T-helper 2 cell treated with Interferon-gamma antibody and Interleukin-4, amounts not matched to agents 5 μg/mL and 100 μg/mL, for 36 hours (primary cell): ENCODE results near the gene UBXN11.
"Not testable (repeated sequence)": the region's sequence is repeated elsewhere in the genome, so short reads cannot be mapped to it uniquely, and the experiment has no call there.

ENCODE experiments used
- DNase-seq: peaks from one replicate; pipeline ENCODE4 v3.0.0; 2021; ENCODE audit warnings: low spot score
- H3K27ac Mint-ChIP-seq: one replicate; pipeline ENCODE4 v1.8.0; 2021; ENCODE audit warnings: mild to moderate bottlenecking, mixed read lengths
- H3K27me3 Mint-ChIP-seq: one replicate; pipeline ENCODE4 v1.8.0; 2021; ENCODE audit warnings: low read depth, mixed read lengths
- H3K36me3 Mint-ChIP-seq: one replicate; pipeline ENCODE4 v1.8.0; 2021; ENCODE audit warnings: low read depth, mixed read lengths
- H3K4me1 Mint-ChIP-seq: one replicate; pipeline ENCODE4 v1.8.0; 2021; ENCODE audit warnings: low read depth, mixed read lengths
- H3K4me3 Mint-ChIP-seq: one replicate; pipeline ENCODE4 v1.8.0; 2022; ENCODE audit warnings: mild to moderate bottlenecking, moderate library complexity, mixed read lengths
- H3K9me3 Mint-ChIP-seq: one replicate; pipeline ENCODE4 v1.8.0; 2021; ENCODE audit warnings: mixed read lengths

UBXN11 gene

DNA sequence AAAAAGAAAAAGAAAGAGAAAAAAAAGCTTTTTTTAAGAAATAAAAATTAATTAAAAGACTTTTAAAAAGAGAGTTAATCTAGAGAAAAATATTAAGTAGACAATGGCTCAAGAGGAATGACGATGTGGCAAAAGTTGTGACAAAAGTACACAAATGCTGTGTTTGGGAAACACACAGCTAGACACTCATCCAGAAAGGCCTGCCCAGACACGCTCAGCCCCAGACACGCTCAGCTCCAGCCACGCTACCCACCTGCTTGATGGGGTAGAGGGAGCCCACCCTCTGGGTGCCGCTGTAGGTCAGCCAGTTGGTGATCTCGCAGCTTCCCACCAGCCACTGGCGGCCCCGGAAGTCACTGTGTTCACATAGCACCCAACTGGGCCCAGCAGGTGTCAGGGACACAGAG lies 21.5 kb upstream of the UBXN11 start:
- no peak for DNase-seq
- Mint-ChIP-seq H3K27me3 (peaks cover 4% of the 10 kb centered on the region), H3K4me1 (peaks cover 1% of the 10 kb centered on the region), H3K36me3 (peaks cover 13% of the 10 kb centered on the region), H3K4me3 (no peak overlapping the region), H3K9me3 (no peaks in the 10 kb centered on the region), H3K27ac (no peak overlapping the region)

DNA sequence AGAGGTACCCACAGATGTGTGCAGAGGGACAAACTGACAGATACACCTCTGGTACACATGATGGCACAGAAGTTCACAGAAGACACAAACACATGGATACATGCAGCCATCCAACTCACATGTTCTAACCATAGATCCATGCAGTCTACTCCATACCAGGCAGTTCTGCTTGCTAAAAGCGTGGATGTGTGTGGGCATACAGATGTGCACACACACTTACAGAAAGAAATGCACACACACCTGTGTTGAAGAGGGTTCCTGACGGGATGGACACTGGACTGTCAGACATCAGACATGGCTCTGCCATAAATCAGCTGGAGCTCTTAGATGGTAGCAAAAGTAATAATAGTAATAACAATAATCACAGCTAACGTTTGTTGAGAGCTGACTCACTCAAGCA lies 18.1 kb upstream of the UBXN11 start:
- no peak for DNase-seq
- Mint-ChIP-seq H3K4me3 (no peak overlapping the region), H3K36me3 (peaks cover 39% of the 10 kb centered on the region), H3K27me3 (no peaks in the 10 kb centered on the region), H3K4me1 (peaks cover 18% of the 10 kb centered on the region), H3K9me3 (no peaks in the 10 kb centered on the region), H3K27ac (peak overlapping the region; percentile 17)

DNA sequence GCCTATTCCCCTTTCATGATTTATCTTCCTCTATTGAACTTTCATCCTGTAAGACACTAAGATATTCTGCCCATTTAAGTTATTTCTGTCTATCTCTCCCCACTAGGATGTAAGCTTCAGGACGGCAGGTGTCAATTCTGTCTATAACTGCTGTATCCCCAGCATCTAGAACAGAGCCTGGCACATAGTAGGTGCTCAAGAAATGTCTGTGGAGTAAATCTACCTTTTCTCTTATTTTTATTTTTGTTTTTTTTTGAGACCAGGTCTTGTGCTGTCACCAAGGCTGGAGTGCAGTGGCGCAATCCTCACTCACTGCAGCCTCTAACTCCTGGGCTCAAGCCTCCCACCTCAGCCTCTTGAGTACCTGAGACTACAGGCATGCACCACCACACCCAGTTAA lies 16.9 kb upstream of the UBXN11 start:
- H3K27me3 Mint-ChIP-seq, result no peaks in the 10 kb centered on the region
- peaks cover 20% of the 10 kb centered on the region for H3K4me1 Mint-ChIP-seq
- no peak overlapping the region for H3K4me3 Mint-ChIP-seq
- H3K9me3 Mint-ChIP-seq, result no peaks in the 10 kb centered on the region
- peaks cover 51% of the 10 kb centered on the region for H3K36me3 Mint-ChIP-seq
- DNase-seq, result no peak
- H3K27ac Mint-ChIP-seq, result no peak overlapping the region

DNA sequence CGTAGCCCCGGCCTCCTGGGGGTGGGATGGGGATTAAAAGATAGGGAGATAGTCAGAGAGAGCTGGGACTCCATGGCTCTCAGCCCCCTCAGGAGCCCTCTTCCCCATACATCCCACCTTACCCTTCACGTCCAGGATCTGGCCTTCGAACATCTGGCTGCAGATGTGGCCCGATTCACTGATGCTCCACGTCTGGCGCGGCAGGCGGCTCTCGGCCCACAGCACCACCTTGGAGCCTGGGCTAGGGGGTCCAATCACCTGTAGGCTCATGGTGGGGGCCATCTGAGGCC lies 15.6 kb upstream of the UBXN11 start:
- Mint-ChIP-seq H3K4me1 (peaks cover 29% of the 10 kb centered on the region), H3K27ac (no peak overlapping the region)

DNA sequence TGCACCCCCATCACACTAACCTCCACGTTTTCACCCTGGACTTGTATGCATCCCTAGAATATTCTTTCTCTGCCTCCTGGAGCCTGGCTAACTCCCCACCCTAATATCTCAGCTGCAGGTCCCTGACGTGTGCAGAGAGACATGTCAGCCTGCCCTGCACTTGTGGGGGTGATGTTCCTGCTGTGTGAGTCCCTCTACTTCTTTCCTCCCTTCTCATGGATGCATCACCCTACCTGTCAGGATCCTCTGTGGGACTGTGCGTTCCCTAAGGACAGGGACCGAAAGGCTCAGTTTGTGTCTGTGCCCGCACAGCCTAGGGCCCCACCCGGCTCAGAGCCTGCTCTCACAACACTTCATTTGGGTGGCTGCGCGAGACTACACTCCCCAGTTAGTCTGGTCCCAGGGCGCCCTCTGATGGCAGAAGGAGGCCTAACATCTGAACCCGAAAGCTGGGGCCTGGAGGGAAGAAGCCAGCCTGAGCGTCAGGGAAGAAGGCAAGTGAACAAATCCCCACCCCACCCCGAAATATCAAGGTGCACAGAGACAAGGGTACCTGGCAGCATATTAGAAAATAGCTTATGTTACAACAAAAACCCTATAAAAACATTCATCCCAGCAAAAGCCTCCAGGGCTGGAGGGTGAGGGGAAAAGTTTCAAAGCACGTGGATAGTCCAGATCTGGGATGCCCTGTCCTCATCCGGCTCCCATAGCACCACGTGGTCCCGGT lies 15.0 kb upstream of the UBXN11 start:
- H3K27me3 Mint-ChIP-seq, result no peaks in the 10 kb centered on the region
- DNase-seq, result peak; percentile 86
- H3K36me3 Mint-ChIP-seq, result peaks cover 59% of the 10 kb centered on the region
- H3K4me3 Mint-ChIP-seq, result peak overlapping the region; percentile 89
- H3K4me1 Mint-ChIP-seq, result peaks cover 32% of the 10 kb centered on the region
- H3K9me3 Mint-ChIP-seq, result no peaks in the 10 kb centered on the region
- H3K27ac Mint-ChIP-seq, result peak overlapping the region; percentile 96

More for the DNA sequence above, 15.6 kb upstream of the UBXN11 start:
- H3K36me3 Mint-ChIP-seq, result peaks cover 59% of the 10 kb centered on the region
- no peaks in the 10 kb centered on the region for H3K9me3 Mint-ChIP-seq
- no peak overlapping the region for H3K4me3 Mint-ChIP-seq
- H3K27me3 Mint-ChIP-seq, result no peaks in the 10 kb centered on the region
- DNase-seq, result no peak

DNA sequence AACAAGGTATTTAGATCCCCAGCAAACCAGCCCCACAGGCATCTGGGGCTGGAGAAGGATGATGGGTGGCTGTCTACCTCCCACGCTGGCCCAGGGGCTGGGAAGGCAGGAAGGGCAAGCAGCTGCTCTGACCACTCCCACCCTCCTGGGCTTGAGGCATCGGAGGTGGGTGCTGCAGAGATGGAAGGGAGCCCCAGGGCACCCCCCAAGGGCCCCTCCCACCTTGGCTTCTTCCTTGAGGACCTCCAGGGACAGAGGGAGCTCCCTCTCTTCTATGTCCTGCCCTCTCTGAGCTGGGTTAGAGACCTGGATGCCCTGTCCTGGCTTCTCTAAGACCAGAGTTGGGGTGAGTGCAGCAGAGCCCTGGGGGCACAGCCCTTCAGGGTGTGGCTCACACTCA lies 14.5 kb upstream of the UBXN11 start:
- H3K27ac Mint-ChIP-seq, result peak overlapping the region; percentile 96
- H3K36me3 Mint-ChIP-seq, result peaks cover 59% of the 10 kb centered on the region
- H3K4me1 Mint-ChIP-seq, result peaks cover 37% of the 10 kb centered on the region
- DNase-seq, result no peak
- H3K4me3 Mint-ChIP-seq, result peak overlapping the region; percentile 92
- no peaks in the 10 kb centered on the region for H3K27me3 Mint-ChIP-seq
- H3K9me3 Mint-ChIP-seq, result no peaks in the 10 kb centered on the region

DNA sequence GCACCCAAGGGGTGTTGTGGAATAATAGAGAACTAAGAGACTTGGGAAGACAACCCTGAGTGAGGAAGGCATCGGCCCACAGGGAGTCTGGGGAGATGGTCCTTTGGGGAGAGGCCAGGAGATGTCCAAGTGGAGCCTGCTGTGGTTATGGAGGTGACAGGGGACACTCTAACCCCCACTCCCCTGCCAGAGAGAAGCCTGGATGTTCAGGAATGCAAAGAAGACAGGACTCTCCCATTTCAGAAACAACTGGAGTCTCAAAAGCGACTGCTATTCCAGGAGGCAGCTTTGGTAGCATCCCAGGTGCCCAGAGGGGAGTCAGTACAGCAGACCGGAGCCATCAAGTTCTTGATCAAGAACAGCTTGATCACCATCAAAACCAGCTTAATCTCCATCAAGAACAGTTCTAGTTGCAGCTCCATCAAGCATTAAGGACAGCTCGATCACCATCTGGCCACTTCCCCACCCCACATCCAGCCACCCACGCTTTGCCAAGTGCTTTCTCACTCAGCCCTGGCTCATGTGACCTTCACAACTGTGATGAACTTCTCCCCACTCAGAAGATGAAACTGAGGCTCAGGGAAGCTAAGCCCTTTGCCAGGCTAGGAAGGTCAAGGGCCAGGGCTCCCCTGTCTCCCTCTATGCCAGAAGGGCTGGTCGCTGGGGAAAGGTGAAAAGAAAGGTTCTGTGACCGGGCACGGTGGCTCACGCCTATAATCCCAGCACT lies 12.1 kb upstream of the UBXN11 start:
- no peaks in the 10 kb centered on the region for H3K9me3 Mint-ChIP-seq
- peak; percentile 73 for DNase-seq
- H3K27ac Mint-ChIP-seq, result peak overlapping the region; percentile 75
- peak overlapping the region; percentile 92 for H3K4me3 Mint-ChIP-seq
- peaks cover 50% of the 10 kb centered on the region for H3K36me3 Mint-ChIP-seq
- H3K4me1 Mint-ChIP-seq, result peaks cover 56% of the 10 kb centered on the region
- no peaks in the 10 kb centered on the region for H3K27me3 Mint-ChIP-seq

DNA sequence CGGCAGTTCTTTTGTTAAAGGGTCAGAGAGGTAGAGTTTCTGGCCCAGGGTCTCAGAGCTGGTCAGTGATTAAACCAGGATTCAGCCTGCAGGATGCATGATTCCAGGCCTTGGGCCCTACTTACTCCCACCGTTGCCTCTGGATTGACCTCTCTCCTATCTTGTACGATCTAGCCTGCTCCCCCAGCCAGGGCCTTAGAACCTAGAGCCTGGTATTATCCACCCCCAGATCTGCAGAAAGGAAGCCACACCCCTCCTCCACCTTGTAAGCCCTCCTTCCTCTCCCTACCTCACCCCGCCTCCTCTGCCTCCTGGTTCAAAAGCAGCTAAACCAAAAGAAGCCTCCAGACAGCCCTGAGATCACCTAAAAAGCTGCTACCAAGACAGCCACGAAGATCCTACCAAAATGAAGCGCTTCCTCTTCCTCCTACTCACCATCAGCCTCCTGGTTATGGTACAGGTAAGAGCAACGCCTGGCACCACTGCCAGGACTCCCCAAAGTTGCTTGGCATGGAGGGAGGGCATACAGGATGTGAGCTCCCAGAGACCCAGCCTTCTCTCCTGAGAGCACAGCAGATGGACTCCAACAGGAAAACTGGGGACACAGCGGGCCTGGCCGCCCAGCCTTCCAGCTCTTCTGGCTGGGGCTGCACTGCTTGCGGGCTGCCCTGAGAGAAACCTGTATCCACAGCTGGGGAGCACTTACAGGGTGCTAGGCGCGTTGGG lies 11.3 kb upstream of the UBXN11 start, which contains the start of gene CD52:
CD52 (plus strand) TSS at position 347 of the 726 bp plus-strand sequence; CDS start at position 407, 60 bp downstream.
- Mint-ChIP-seq H3K27ac (peak within 1 kb of the TSS; percentile 75), H3K9me3 (no peaks in the 10 kb centered on the region), H3K36me3 (peaks cover 44% of the 10 kb centered on the region), H3K27me3 (no peaks in the 10 kb centered on the region), H3K4me3 (peak within 1 kb of the TSS; percentile 92), H3K4me1 (peaks cover 58% of the 10 kb centered on the region)
- DNase-seq, result peak; percentile 68

DNA sequence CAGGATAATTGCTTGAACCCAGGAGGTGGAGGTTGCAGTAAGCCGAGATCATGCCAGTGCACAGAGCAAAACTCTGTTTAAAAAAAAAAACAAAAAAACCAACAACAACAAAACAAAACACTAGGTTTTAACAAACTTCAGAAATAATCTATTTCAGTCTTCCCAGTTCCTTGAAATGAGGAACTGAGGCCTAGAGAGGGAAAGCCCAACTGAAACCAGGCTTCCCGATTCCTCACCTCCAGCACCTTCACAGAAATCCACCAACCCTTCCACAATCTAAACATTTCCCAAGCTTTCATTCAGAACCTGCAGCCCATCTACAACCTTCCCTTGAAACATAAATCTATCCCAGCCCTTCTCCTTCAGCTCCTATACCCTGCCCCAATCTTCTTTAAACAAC lies 10.7 kb upstream of the UBXN11 start:
- peaks cover 52% of the 10 kb centered on the region for H3K4me1 Mint-ChIP-seq
- DNase-seq, result no peak

DNA sequence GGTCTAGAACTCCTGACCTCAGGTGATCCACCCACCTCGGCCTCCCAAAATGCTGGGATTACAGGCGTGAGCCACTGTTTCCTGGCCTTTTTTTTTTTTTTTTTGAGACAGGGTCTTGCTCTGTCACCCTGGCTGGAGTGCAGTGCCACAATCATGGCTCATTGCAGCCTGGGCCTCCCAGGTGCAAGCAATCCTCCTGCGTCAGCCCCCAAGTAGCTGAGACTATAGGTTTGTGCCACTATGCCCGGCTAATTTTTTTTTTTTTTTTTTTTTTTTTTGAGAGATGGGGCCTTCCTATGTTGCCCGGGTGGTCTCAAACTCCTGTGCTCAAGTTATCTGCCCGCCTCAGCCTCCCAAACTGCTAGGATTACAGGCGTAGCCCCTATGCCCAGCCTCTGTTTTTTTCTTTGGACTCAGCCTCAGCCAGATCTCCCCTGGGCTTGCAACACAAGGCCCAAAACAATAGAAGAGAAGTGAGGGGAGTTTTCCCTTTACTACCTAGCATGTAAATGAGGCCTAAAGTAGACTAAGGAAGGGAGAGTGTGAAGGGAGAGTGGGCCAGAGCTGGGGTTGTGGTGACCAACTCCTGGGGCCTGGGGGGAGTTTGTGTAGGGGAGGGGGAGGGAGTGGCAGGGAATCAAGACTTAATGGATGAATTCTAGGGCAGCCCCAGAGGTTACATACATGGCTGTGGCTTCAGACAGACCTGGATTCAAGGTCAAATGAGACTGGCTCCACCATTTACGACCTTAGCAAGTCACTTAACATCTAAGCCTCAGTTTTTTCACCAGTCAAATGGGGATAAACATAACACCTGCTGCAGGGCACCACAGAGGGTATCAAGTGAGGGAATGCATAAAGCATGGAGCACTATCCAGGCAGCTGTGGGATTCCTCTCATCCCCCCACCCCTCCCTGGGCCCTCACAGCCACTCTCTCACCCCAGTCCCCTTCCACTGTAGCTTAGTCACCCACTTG lies 9.7 kb upstream of the UBXN11 start:
- peaks cover 52% of the 10 kb centered on the region for H3K4me1 Mint-ChIP-seq
- peak overlapping the region; percentile 88 for H3K27ac Mint-ChIP-seq
- peaks cover 32% of the 10 kb centered on the region for H3K36me3 Mint-ChIP-seq
- no peaks in the 10 kb centered on the region for H3K27me3 Mint-ChIP-seq
- peak overlapping the region; percentile 92 for H3K4me3 Mint-ChIP-seq
- no peaks in the 10 kb centered on the region for H3K9me3 Mint-ChIP-seq
- DNase-seq, result no peak

More for the DNA sequence above, 10.7 kb upstream of the UBXN11 start:
- Mint-ChIP-seq H3K9me3 (no peaks in the 10 kb centered on the region), H3K36me3 (peaks cover 39% of the 10 kb centered on the region), H3K4me3 (peak overlapping the region; percentile 92), H3K27ac (peak overlapping the region; percentile 75), H3K27me3 (no peaks in the 10 kb centered on the region)

DNA sequence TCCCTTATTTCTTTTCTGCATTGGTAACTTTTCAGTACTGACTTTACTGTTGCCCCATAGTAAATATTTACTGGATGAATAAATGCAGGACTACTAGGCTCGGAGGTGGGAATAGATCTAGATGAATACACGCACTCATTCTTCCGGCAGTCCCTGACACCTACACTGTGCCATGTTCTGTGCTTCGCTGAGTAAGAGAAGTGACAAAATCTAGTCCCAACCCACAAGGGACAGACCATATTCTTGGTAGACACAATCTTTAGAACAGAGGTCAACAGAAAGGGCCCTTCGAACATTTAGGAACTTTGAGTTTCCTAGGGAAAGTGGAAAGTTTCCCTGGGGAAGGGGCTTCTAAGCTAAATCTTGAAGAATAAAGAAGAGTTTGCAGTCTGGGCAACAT lies 8.1 kb upstream of the UBXN11 start:
- H3K4me3 Mint-ChIP-seq, result peak overlapping the region; percentile 27
- no peaks in the 10 kb centered on the region for H3K9me3 Mint-ChIP-seq
- H3K36me3 Mint-ChIP-seq, result peaks cover 19% of the 10 kb centered on the region
- H3K27ac Mint-ChIP-seq, result no peak overlapping the region
- H3K27me3 Mint-ChIP-seq, result no peaks in the 10 kb centered on the region
- H3K4me1 Mint-ChIP-seq, result peaks cover 46% of the 10 kb centered on the region
- DNase-seq, result no peak

DNA sequence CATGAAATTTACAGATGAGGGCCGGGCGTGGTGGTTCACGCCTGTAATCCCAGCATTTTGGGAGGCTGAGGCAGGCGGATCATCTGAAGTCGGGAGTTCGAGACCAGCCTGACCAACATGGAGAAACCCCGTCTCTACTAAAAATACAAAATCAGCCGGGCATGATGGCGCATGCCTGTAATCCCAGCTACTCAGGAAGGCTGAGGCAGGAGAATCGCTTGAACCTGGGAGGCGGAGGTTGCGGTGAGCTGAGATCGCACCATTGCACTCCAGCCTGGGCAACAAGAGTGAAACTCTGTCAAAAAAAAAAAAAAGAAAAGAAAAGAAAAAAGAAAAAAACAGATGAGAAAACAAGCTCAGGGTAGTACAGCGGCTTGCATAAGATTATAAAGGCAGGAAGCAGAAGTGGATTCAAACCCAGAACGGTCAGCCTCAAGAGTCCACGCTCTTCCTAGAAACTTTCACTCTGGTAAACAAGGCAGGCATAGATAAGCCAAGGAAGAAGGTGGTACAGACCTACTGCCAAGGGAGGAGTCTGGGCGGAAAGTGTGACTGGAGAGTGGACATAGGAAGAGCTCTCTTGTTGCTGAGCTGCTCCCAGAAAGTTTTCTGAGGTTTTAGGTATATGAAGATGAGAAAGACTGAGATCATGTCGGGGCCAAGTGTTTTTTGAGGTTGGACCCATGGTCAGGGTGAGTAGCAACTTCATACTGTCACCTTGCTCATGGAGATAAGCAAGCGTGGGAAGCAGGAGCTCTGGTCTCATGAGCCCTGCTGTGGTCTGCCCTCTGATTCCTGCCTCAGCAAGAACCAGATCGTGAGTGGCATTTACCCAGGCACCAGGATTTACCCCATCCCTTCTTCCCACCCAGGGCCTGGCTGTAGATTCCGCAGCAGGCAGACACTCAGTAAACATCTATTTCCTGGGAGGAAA lies 1.8 kb upstream of the UBXN11 start:
- DNase-seq, result peak; percentile 76
- not testable (repeated sequence) for H3K9me3 Mint-ChIP-seq, H3K36me3 Mint-ChIP-seq, H3K27me3 Mint-ChIP-seq
- Mint-ChIP-seq H3K4me1 (peaks cover 35% of the 10 kb centered on the region), H3K4me3 (peak overlapping the region; percentile 98), H3K27ac (peak overlapping the region; percentile 97)
